Measurements from ENCODE around the gene MLST8. TPM values are rescaled to one million over a fixed set of nuclear protein-coding genes. Genes with fewer than 3 reads are reported as not detected.

The MLST8 gene
- polyA plus RNA-seq, 1 donor (not counting 4 experiments of a cell fraction or from before 2014, with no cell fraction given): 35.7 TPM

DNA sequence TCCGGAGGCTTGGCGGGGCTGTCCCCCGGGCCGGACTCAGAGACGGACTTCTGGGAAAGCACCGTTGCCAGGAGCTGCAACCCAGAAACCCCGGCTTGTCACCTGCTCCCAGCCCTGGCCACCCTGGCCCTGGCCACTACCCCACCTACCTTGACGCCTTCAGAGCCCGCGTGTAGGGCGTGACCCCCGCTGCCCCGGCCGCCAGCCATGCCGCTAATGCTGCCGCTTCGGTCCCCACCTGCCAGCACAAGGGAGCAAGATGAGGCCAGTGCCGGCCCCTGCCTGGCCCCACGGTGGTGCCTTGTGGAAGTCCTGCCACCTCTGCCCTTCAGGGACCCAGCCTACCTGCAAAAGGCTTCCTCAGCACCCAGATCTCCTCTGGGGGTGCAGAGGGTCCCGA lies 20.3 kb upstream of the MLST8 start:
- Histone ChIP-seq H4K20me1 (ENCODE audit: control insufficient read depth, extremely low read depth, insufficient read depth, low read length) (no peaks in the 10 kb centered on the region), H3K4me1 (ENCODE audit: control insufficient read depth, extremely low read depth, insufficient read depth, low read length) (no peaks in the 10 kb centered on the region), H3K27ac (ENCODE audit: control insufficient read depth, insufficient read depth, low read length) (no peak overlapping the region), H2AFZ (ENCODE audit: control insufficient read depth, low read length) (no peak overlapping the region), H3K9ac (ENCODE audit: control insufficient read depth, extremely low read depth, insufficient read depth, low read length) (no peak overlapping the region), H3K9me3 (ENCODE audit: control insufficient read depth, low read depth, low read length) (no peaks in the 10 kb centered on the region), H3K27me3 (ENCODE audit: control insufficient read depth, extremely low read depth, insufficient read depth, low read length) (peaks cover 3% of the 10 kb centered on the region), H3K79me2 (ENCODE audit: control insufficient read depth, insufficient read depth, low read length) (no peaks in the 10 kb centered on the region), H3K9me1 (ENCODE audit: control insufficient read depth, extremely low read depth, insufficient read depth, low read length) (no peaks in the 10 kb centered on the region), H3K4me2 (ENCODE audit: control insufficient read depth, extremely low read depth, insufficient read depth, low read depth, low read length) (no peak overlapping the region), H3K36me3 (ENCODE audit: control insufficient read depth in 2 of 2, extremely low read depth in 1 of 2, insufficient read depth in 2 of 2, low read length in 2 of 2) (peaks cover 0 to 1% of the 10 kb centered on the region in 2 experiments), H3K4me3 (ENCODE audit: control insufficient read depth in 2 of 3, extremely low read depth in 1 of 3, insufficient read depth in 2 of 3, low read depth in 1 of 3, low read length in 3 of 3) (no peak overlapping the region)
- FAIRE-seq: no peak
- TF ChIP-seq, protein P1, sequence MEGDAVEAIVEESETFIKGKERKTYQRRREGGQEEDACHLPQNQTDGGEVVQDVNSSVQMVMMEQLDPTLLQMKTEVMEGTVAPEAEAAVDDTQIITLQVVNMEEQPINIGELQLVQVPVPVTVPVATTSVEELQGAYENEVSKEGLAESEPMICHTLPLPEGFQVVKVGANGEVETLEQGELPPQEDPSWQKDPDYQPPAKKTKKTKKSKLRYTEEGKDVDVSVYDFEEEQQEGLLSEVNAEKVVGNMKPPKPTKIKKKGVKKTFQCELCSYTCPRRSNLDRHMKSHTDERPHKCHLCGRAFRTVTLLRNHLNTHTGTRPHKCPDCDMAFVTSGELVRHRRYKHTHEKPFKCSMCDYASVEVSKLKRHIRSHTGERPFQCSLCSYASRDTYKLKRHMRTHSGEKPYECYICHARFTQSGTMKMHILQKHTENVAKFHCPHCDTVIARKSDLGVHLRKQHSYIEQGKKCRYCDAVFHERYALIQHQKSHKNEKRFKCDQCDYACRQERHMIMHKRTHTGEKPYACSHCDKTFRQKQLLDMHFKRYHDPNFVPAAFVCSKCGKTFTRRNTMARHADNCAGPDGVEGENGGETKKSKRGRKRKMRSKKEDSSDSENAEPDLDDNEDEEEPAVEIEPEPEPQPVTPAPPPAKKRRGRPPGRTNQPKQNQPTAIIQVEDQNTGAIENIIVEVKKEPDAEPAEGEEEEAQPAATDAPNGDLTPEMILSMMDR (optimal IDR thresholded peaks at IDR 0.05 in 1 of 3, IDR thresholded peaks at IDR 0.05 in 1 of 3, conservative IDR thresholded peaks at IDR 0.05 in 1 of 3; ENCODE audit: extremely low read depth in 1 of 3, insufficient read depth in 2 of 3, low read length in 3 of 3): no peak
- no peak for DNase-seq (ENCODE audit: low read depth, low spot score)
- dilution Hi-C loops (cut with MboI; ENCODE audit: extremely low pct_ligation_motif_present, low sequenced_read_pairs): no loop called here

DNA sequence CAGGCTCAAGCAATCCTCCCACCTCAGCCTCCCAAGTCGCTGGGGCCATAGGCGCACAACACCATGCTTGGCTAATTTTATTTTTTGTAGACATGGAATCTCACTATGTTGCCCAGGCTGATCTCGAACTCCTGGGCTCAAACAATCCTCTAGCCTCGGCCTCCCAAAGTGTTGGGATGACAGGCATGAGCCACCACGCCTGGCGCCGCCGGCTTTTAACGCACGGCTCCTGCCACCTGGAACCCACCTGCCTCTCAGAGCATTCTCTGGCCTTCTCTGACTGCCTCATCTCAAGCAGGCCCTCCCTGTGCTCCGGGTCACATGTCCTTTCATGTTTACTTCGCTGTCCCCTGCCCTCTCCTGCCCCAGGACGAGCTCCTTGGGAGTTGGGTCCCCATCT lies 19.2 kb upstream of the MLST8 start:
- H3K27me3 ChIP-seq (ENCODE audit: control insufficient read depth, extremely low read depth, insufficient read depth, low read length): peaks cover 5% of the 10 kb centered on the region
- no peaks in the 10 kb centered on the region for H3K79me2 ChIP-seq (ENCODE audit: control insufficient read depth, insufficient read depth, low read length)
- FAIRE-seq: no peak
- H3K36me3 ChIP-seq (ENCODE audit: control insufficient read depth in 2 of 2, extremely low read depth in 1 of 2, insufficient read depth in 2 of 2, low read length in 2 of 2): peaks cover 0 to 1% of the 10 kb centered on the region in 2 experiments
- no peak overlapping the region for H3K9ac ChIP-seq (ENCODE audit: control insufficient read depth, extremely low read depth, insufficient read depth, low read length)
- no peak overlapping the region for H3K27ac ChIP-seq (ENCODE audit: control insufficient read depth, insufficient read depth, low read length)
- dilution Hi-C loops (cut with MboI; ENCODE audit: extremely low pct_ligation_motif_present, low sequenced_read_pairs): no loop called here
- no peak overlapping the region for H2AFZ ChIP-seq (ENCODE audit: control insufficient read depth, low read length)
- DNase-seq (ENCODE audit: low read depth, low spot score): no peak
- no peaks in the 10 kb centered on the region for H3K9me1 ChIP-seq (ENCODE audit: control insufficient read depth, extremely low read depth, insufficient read depth, low read length)
- no peak for TF ChIP-seq EZH2 (IDR thresholded peaks at IDR 0.05; ENCODE audit: low read length)
- TF ChIP-seq, protein P1 (optimal IDR thresholded peaks at IDR 0.05 in 1 of 3, IDR thresholded peaks at IDR 0.05 in 1 of 3, conservative IDR thresholded peaks at IDR 0.05 in 1 of 3; ENCODE audit: extremely low read depth in 1 of 3, insufficient read depth in 2 of 3, low read length in 3 of 3): no peak
- no peaks in the 10 kb centered on the region for H3K9me3 ChIP-seq (ENCODE audit: control insufficient read depth, low read depth, low read length)
- no peak overlapping the region for H3K4me3 ChIP-seq (ENCODE audit: control insufficient read depth in 2 of 3, extremely low read depth in 1 of 3, insufficient read depth in 2 of 3, low read depth in 1 of 3, low read length in 3 of 3)
- H3K4me1 ChIP-seq (ENCODE audit: control insufficient read depth, extremely low read depth, insufficient read depth, low read length): no peaks in the 10 kb centered on the region
- H3K4me2 ChIP-seq (ENCODE audit: control insufficient read depth, extremely low read depth, insufficient read depth, low read depth, low read length): no peak overlapping the region
- H4K20me1 ChIP-seq (ENCODE audit: control insufficient read depth, extremely low read depth, insufficient read depth, low read length): no peaks in the 10 kb centered on the region

Data from keratinocyte (primary cell).